ENCODE data around the gene CCDC138.

CCDC138 gene

GRCh38 chr2:108907822-108908712, 121.5 kb downstream of the CCDC138 start:
- no peak for TF ChIP-seq ZFX (IDR thresholded peaks at IDR 0.05; ENCODE audit: borderline replicate concordance)
- no peak for TF ChIP-seq CTCF (IDR thresholded peaks at IDR 0.05)

GRCh38 chr2:108908713-108909070, 122.1 kb downstream of the CCDC138 start:
- no peak for TF ChIP-seq ZFX (IDR thresholded peaks at IDR 0.05; ENCODE audit: borderline replicate concordance)
- no peak for TF ChIP-seq CTCF (IDR thresholded peaks at IDR 0.05)
- no peak overlapping the region for H3K27ac ChIP-seq

More at GRCh38 chr2:108907822-108908712, 121.5 kb downstream of the CCDC138 start:
- H3K27ac ChIP-seq = no peak overlapping the region

- no peak overlapping the region for H3K27ac ChIP-seq
- no peak for TF ChIP-seq ZFX (IDR thresholded peaks at IDR 0.05; ENCODE audit: borderline replicate concordance)
- no peak for TF ChIP-seq CTCF (IDR thresholded peaks at IDR 0.05)
These were observed 122.8 kb downstream of the CCDC138 start for GRCh38 chr2:108909275-108909823.

GRCh38 chr2:108910011-108910431, 123.5 kb downstream of the CCDC138 start:
- no peak overlapping the region for H3K27ac ChIP-seq
- TF ChIP-seq CTCF (IDR thresholded peaks at IDR 0.05) = no peak
- TF ChIP-seq ZFX (IDR thresholded peaks at IDR 0.05; ENCODE audit: borderline replicate concordance) = no peak

GRCh38 chr2:108910541-108911396, 124.2 kb downstream of the CCDC138 start:
- no peak overlapping the region for H3K27ac ChIP-seq
- no peak for TF ChIP-seq CTCF (IDR thresholded peaks at IDR 0.05)
- TF ChIP-seq ZFX (IDR thresholded peaks at IDR 0.05; ENCODE audit: borderline replicate concordance) = no peak

- TF ChIP-seq ZFX (IDR thresholded peaks at IDR 0.05; ENCODE audit: borderline replicate concordance) (no peak), CTCF (IDR thresholded peaks at IDR 0.05) (no peak)
- H3K27ac ChIP-seq = no peak overlapping the region
These were observed 124.8 kb downstream of the CCDC138 start for GRCh38 chr2:108911401-108911800.

Measured in 22Rv1 (cell line).